Natural killer cell (primary cell): ENCODE measurements around the gene CNP. TPM values are rescaled to one million over a fixed set of nuclear protein-coding genes. Genes with fewer than 3 reads are reported as not detected.

ENCODE experiments used
- ATAC-seq, 3 donors: fragments of 150-1000 bp in 2 of 3; fragments of 200-7000 bp in 1 of 3; cut with Tn5 transposase; 1 replicate in 1 of 3; 2 replicates in 2 of 3; pipeline ENCODE4 v1.10.0; 2021; ENCODE audit warnings: mild to moderate bottlenecking in 2 of 3, moderate library complexity in 2 of 3
- DNase-seq, 2 donors: peaks; one replicate each; pipeline versions ENCODE4 v3.0.0 to v3.0.0-alpha.2; 2013 to 2021; ENCODE audit warnings: mixed read lengths in 1 of 2
- H3K27ac ChIP-seq: one replicate; pipeline ENCODE4 v1.5.1; 2013; ENCODE audit warnings: mild to moderate bottlenecking, low read length
- H3K27me3 ChIP-seq: one replicate; pipeline ENCODE4 v1.6.1; 2013; ENCODE audit warnings: low read length; ENCODE audit not compliant: control insufficient read depth, insufficient read depth
- H3K36me3 ChIP-seq: one replicate; pipeline ENCODE4 v1.6.1; 2013; ENCODE audit warnings: low read length; ENCODE audit not compliant: control insufficient read depth, insufficient read depth
- H3K4me1 ChIP-seq: one replicate; pipeline ENCODE4 v1.6.1; 2013; ENCODE audit warnings: low read length; ENCODE audit not compliant: control insufficient read depth, insufficient read depth
- H3K4me3 ChIP-seq: one replicate; pipeline ENCODE4 v1.5.1; 2013; ENCODE audit warnings: low read length
- H3K9me3 ChIP-seq: one replicate; pipeline ENCODE4 v1.6.1; 2013; ENCODE audit warnings: low read length; ENCODE audit not compliant: control insufficient read depth, insufficient read depth
- H3K27ac Mint-ChIP-seq, 2 donors: one replicate each; pipeline ENCODE4 v1.8.0; 2022; ENCODE audit warnings: mild to moderate bottlenecking in 2 of 2, mixed read lengths in 2 of 2, moderate library complexity in 1 of 2
- H3K27me3 Mint-ChIP-seq, 2 donors: one replicate each; pipeline ENCODE4 v1.8.0; 2022; ENCODE audit warnings: low read depth in 2 of 2, mixed read lengths in 2 of 2
- H3K36me3 Mint-ChIP-seq: one replicate; pipeline ENCODE4 v1.8.0; 2022; ENCODE audit warnings: mixed read lengths
- H3K4me1 Mint-ChIP-seq, 2 donors: one replicate each; pipeline ENCODE4 v1.8.0; 2022; ENCODE audit warnings: mixed read lengths in 2 of 2
- H3K4me3 Mint-ChIP-seq: one replicate; pipeline ENCODE4 v1.8.0; 2022; ENCODE audit warnings: mild to moderate bottlenecking, moderate library complexity, mixed read lengths
- H3K9me3 Mint-ChIP-seq, 2 donors: one replicate each; pipeline ENCODE4 v1.8.0; 2022; ENCODE audit warnings: mixed read lengths in 2 of 2
- WGBS: methylation state at CpG from one replicate; pipeline ENCODE4 v1.1.7; 2013; ENCODE audit warnings: missing lambda C conversion rate; ENCODE audit not compliant: insufficient coverage; 5-methylcytosine and 5-hydroxymethylcytosine counted together
- intact Hi-C: fragments of 100-400 bp; cut with micrococcal nuclease; formaldehyde crosslinking; loops from one replicate; pipeline ENCODE4 v1.14.2; 2022
- total RNA-seq, 4 donors: library from RNA; stranded (reverse); fragments of 120-200 nt in 1 of 4; gene quantifications; one replicate each; pipeline versions ENCODE4 v1.2.3 to v1.2.4, GENCODE V29; 2013 to 2022
- TF ChIP-seq, protein P1 (sequence below): fragments of 200-600 bp; IDR thresholded peaks from one replicate; pipeline ENCODE4 v1.8.0; 2022; ENCODE audit warnings: antibody characterized with exemption

CNP gene
- total RNA-seq, 3 donors from 2014 or later (not counting 1 experiment from before 2014, with no cell fraction given) = 32.4 to 44.8 (median 38.2) TPM

DNA sequence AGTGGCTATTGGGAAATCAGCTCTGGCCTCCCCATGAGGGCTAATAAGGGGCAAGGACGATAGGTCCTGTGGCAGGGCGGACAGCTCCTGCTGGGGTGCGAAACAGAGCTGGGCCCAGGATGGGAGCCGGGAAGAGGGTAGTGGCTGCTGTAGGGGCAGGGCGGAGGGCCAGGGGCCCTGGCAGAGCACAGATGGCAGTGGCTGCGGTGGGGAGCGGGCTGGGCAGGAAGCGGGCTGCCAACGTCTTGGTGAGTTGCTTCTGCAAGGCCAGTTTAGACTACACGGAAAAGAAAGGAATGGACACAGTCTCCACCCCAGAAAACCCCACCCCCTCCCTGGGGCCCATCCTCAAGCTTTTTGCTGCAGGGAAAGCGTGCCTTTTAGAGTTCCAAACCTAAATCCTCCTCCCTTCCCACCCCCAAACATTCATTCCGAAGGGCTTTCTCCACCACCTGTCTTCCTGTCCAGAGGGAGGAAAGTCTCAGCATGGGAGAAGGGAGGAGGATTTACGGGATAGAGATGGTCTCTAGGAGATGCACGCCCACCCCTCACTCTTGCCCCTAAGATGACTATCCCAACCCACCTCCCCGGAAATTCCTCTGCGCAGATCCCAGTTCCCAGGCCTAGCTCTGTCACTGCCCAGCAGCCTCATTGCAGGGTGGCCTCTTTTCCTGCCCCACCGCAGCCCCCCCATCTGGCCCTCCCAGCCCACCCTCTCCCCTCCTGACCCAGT, 60.4 kb downstream of the CNP start:
- Mint-ChIP-seq H3K27ac (no peak overlapping the region), H3K4me1 (peaks cover 10 to 21% of the 10 kb centered on the region in 2 donors), H3K27me3 (no peaks in the 10 kb centered on the region), H3K4me3 (no peak overlapping the region), H3K36me3 (no peaks in the 10 kb centered on the region), H3K9me3 (no peaks in the 10 kb centered on the region)
- H3K4me1 ChIP-seq = peaks cover 26% of the 10 kb centered on the region
- no peaks in the 10 kb centered on the region for H3K9me3 ChIP-seq
- TF ChIP-seq, protein P1, sequence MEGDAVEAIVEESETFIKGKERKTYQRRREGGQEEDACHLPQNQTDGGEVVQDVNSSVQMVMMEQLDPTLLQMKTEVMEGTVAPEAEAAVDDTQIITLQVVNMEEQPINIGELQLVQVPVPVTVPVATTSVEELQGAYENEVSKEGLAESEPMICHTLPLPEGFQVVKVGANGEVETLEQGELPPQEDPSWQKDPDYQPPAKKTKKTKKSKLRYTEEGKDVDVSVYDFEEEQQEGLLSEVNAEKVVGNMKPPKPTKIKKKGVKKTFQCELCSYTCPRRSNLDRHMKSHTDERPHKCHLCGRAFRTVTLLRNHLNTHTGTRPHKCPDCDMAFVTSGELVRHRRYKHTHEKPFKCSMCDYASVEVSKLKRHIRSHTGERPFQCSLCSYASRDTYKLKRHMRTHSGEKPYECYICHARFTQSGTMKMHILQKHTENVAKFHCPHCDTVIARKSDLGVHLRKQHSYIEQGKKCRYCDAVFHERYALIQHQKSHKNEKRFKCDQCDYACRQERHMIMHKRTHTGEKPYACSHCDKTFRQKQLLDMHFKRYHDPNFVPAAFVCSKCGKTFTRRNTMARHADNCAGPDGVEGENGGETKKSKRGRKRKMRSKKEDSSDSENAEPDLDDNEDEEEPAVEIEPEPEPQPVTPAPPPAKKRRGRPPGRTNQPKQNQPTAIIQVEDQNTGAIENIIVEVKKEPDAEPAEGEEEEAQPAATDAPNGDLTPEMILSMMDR = no peak
- ATAC-seq (no peak), DNase-seq (no peak)
- H3K4me3 ChIP-seq = no peak overlapping the region
- H3K27ac ChIP-seq = no peak overlapping the region
- H3K27me3 ChIP-seq = no peaks in the 10 kb centered on the region
- peaks cover 18% of the 10 kb centered on the region for H3K36me3 ChIP-seq
- 54% methylated on average over 15 of the region's 17 CpGs for WGBS
- intact Hi-C loops = no loop called here

Other genes with a start within 250 kb of the CNP start
- gene HAP1, start 232.2 kb upstream of the CNP start, total RNA-seq = not detected
- gene JUP, start 180.1 kb upstream of the CNP start, total RNA-seq = 10 to 100 TPM in 1 of 3 donors, 1 to 10 TPM in 2; 1.8 to 12.1 (median 2.0) TPM
- gene P3H4, start 154.8 kb upstream of the CNP start, total RNA-seq = 1 to 10 TPM; 6.9 to 8.9 (median 7.5) TPM
- 1 to 10 TPM; 5.6 to 8.8 (median 6.0) TPM for gene FKBP10, start 153.8 kb upstream of the CNP start, total RNA-seq
- 1 to 10 TPM; 9.1 to 10.0 (median 9.8) TPM for gene NT5C3B, start 130.6 kb upstream of the CNP start, total RNA-seq
- gene KLHL10, start 129.0 kb upstream of the CNP start, total RNA-seq = not detected
- 10 to 100 TPM; 19.4 to 29.0 (median 28.2) TPM for gene KLHL11, start 101.4 kb upstream of the CNP start, total RNA-seq
- 100 to 1,000 TPM in 2 of 3 donors, 10 to 100 TPM in 1; 86.5 to 106 (median 106) TPM for gene ACLY, start 47.8 kb upstream of the CNP start, total RNA-seq
- 1 to 10 TPM in 1 of 3 donors, under 1 TPM in 2; 0.70 to 2.9 (median 0.95) TPM for gene ODAD4, start 36.2 kb upstream of the CNP start, total RNA-seq
- gene DNAJC7, start 50.6 kb downstream of the CNP start, total RNA-seq = 100 to 1,000 TPM; 123 to 159 (median 149) TPM
- gene NKIRAS2, start 53.3 kb downstream of the CNP start, total RNA-seq = 10 to 100 TPM; 17.5 to 20.9 (median 19.3) TPM
- under 1 TPM; 0.25 to 0.28 (median 0.26) TPM for gene C17orf113, start 83.8 kb downstream of the CNP start, total RNA-seq
- gene ZNF385C, start 131.7 kb downstream of the CNP start, total RNA-seq = under 1 TPM in 1 of 3 donors, not detected in 2; 0.28 TPM
- gene DHX58, start 145.9 kb downstream of the CNP start, total RNA-seq = 10 to 100 TPM; 22.0 to 29.0 (median 24.5) TPM
- 10 to 100 TPM; 29.6 to 32.8 (median 29.9) TPM for gene KAT2A, start 154.6 kb downstream of the CNP start, total RNA-seq
- not detected for gene HSPB9, start 156.0 kb downstream of the CNP start, total RNA-seq
- 100 to 1,000 TPM; 137 to 151 (median 148) TPM for gene RAB5C, start 188.2 kb downstream of the CNP start, total RNA-seq
- under 1 TPM; 0.12 to 0.27 (median 0.20) TPM for gene KCNH4, start 214.3 kb downstream of the CNP start, total RNA-seq
- not detected for gene HCRT, start 218.7 kb downstream of the CNP start, total RNA-seq
- 10 to 100 TPM; 19.5 to 24.6 (median 22.8) TPM for gene GHDC, start 227.7 kb downstream of the CNP start, total RNA-seq